Vagina (tissue), 2 donors: ENCODE data around the gene MICAL3. TPM values are rescaled to one million over a fixed set of nuclear protein-coding genes. Genes with fewer than 3 reads are reported as not detected.
"Not testable (repeated sequence)": the region's sequence is repeated elsewhere in the genome, so short reads cannot be mapped to it uniquely, and the experiment has no call there.

Experiments used
- DNase-seq, 2 donors: peaks; one replicate each; pipeline ENCODE4 v3.0.0-alpha.2; 2017; ENCODE audit errors: extremely low spot score in 2 of 2
- H3K27ac ChIP-seq: fragments of 200-600 bp; sonication (generic); one replicate; pipeline ENCODE4 v1.5.1; 2019
- H3K27me3 ChIP-seq: fragments of 200-600 bp; sonication (generic); one replicate; pipeline ENCODE4 v1.5.1; 2019
- H3K36me3 ChIP-seq, 2 donors: fragments of 200-600 bp; sonication (generic); one replicate each; pipeline ENCODE4 v1.5.1; 2017 to 2019
- H3K4me1 ChIP-seq: fragments of 200-600 bp; sonication (generic); one replicate; pipeline ENCODE4 v1.5.1; 2019
- H3K4me3 ChIP-seq, 2 donors: fragments of 200-600 bp; sonication (generic); 1 replicate in 1 of 2; 2 replicates in 1 of 2; pipeline ENCODE4 v1.5.1; 2016 to 2019
- H3K9me3 ChIP-seq: fragments of 200-600 bp; sonication (generic); one replicate; pipeline ENCODE4 v1.5.1; 2019
- POLR2A ChIP-seq, 2 donors: fragments of 450-650 bp; IDR thresholded peaks; one replicate each; pipeline ENCODE4 v1.6.1; 2017; ENCODE audit warnings: antibody characterized with exemption in 2 of 2, mild to moderate bottlenecking in 2 of 2, moderate library complexity in 2 of 2
- POLR2AphosphoS5 ChIP-seq, 2 donors: sonication (generic); formaldehyde crosslinking; IDR thresholded peaks; one replicate each; pipeline ENCODE4 v1.9.0; 2017; ENCODE audit warnings: antibody characterized with exemption in 2 of 2, mild to moderate bottlenecking in 2 of 2, low read depth in 1 of 2; ENCODE audit not compliant: insufficient read depth in 1 of 2
- intact Hi-C: fragments of 100-400 bp; cut with DNase I; formaldehyde crosslinking; loops from one replicate; pipeline ENCODE4 v1.15.1; 2023
- total RNA-seq: library from RNA; depleted of rRNA; stranded (reverse); fragments of >200 nt; gene quantifications from one replicate; pipeline ENCODE4 v1.2.3, GENCODE V29; 2016
- TF ChIP-seq, protein P1 (sequence below), 3 experiments: fragments of 450-650 bp in 2 of 3; fragments of 200-600 bp in 1 of 3; sonication (generic) in 1 of 3; IDR thresholded peaks; one replicate each; pipeline ENCODE4 v1.5.1; 2017 to 2019; ENCODE audit warnings: antibody characterized with exemption in 3 of 3, mild to moderate bottlenecking in 2 of 3, moderate library complexity in 2 of 3

The MICAL3 gene
- total RNA-seq, 1 donor from 2014 or later = 35.1 TPM

DNA sequence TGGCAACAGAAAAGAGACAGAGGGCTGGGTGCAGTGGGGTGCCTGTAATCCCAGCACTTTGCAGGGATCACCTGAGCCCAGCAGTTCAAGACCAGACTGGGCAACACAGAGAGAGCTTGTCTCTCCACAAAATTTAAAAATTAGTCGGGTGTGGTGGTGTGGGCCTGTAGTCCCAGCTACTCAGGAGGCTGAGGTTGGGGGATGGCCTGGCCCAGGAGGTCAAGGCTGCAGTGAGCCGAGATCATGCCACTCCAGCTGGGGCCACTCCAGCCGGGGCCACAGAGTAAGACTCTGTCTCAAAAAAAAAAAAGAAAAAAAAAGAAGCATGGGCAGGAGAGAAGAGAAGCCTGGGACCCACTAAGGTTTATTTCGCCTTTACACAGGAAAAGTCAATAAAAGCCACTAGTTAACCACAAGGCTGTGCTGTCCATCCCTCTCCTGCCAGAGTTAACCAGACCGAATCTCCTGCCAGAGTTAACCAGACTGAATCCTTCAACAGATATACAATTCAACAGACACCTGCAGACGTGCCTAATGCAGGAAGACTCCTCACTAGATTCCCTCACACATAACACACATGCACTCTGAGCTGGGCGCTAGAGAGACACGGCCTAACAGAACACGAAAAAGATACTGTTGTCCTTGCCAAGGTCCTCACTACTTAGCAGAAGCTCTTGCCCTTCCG lies 29.8 kb downstream of the MICAL3 start:
- H3K27ac ChIP-seq = no peak overlapping the region
- H3K36me3 ChIP-seq = no peaks in the 10 kb centered on the region
- DNase-seq = no peak
- no peaks in the 10 kb centered on the region for H3K9me3 ChIP-seq
- intact Hi-C loops = no loop called here
- TF ChIP-seq POLR2AphosphoS5 (IDR thresholded peaks at IDR 0.05; ENCODE audit: insufficient read depth in 1 of 2, low read depth in 1 of 2) (no peak), POLR2A (IDR thresholded peaks at IDR 0.05) (no peak)
- TF ChIP-seq, protein P1, sequence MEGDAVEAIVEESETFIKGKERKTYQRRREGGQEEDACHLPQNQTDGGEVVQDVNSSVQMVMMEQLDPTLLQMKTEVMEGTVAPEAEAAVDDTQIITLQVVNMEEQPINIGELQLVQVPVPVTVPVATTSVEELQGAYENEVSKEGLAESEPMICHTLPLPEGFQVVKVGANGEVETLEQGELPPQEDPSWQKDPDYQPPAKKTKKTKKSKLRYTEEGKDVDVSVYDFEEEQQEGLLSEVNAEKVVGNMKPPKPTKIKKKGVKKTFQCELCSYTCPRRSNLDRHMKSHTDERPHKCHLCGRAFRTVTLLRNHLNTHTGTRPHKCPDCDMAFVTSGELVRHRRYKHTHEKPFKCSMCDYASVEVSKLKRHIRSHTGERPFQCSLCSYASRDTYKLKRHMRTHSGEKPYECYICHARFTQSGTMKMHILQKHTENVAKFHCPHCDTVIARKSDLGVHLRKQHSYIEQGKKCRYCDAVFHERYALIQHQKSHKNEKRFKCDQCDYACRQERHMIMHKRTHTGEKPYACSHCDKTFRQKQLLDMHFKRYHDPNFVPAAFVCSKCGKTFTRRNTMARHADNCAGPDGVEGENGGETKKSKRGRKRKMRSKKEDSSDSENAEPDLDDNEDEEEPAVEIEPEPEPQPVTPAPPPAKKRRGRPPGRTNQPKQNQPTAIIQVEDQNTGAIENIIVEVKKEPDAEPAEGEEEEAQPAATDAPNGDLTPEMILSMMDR (IDR thresholded peaks at IDR 0.05) = no peak
- H3K27me3 ChIP-seq = no peaks in the 10 kb centered on the region
- no peak overlapping the region for H3K4me3 ChIP-seq
- peaks cover 42% of the 10 kb centered on the region for H3K4me1 ChIP-seq

DNA sequence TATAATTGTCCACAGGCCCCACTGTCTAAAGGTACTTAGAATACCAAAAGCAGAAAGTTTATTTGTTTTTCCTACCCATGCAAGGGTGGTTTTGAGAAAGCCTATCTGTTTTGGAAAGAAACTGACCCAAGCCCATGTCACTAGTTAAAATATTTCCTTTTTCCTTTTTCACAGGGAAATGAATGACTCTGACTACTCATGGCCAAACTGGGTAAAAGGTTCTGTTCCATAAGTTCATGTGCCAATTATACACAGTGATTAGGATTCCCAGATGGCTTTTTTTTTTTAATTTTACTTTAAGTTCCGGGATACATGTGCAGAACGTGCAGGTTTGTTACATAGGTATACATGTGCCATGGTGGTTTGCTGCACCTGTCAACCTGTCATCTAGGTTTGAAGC lies 31.4 kb downstream of the MICAL3 start:
- H3K9me3 ChIP-seq, H3K36me3 ChIP-seq, H3K27me3 ChIP-seq, intact Hi-C loops, H3K27ac ChIP-seq, H3K4me3 ChIP-seq, DNase-seq: not testable (repeated sequence)
- peaks cover 32% of the 10 kb centered on the region for H3K4me1 ChIP-seq

DNA sequence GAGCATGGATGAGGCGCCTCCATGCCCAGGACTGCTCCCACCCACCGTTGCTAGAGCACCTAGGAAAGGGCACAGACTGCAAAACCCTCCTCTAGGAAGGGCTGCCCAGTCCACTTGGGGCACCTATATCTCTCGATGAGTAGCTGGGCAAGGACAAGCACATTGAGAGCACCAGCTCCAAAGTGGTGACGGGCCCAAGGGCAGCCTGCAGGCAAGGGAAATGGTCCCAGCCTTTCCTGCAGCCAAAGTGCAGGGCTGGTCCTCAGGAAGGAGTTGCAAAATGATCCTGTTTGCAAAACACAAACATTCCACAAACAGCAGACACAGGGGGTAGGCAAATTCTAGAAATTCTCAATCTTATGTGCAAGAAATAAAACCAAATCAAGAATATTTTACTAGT lies 32.4 kb downstream of the MICAL3 start:
- H3K4me3 ChIP-seq, H3K9me3 ChIP-seq, intact Hi-C loops, DNase-seq, H3K27me3 ChIP-seq, H3K27ac ChIP-seq, H3K36me3 ChIP-seq: not testable (repeated sequence)
- peaks cover 32% of the 10 kb centered on the region for H3K4me1 ChIP-seq

- TF ChIP-seq POLR2AphosphoS5 (IDR thresholded peaks at IDR 0.05; ENCODE audit: insufficient read depth in 1 of 2, low read depth in 1 of 2) (no peak), POLR2A (IDR thresholded peaks at IDR 0.05) (no peak)
- TF ChIP-seq, protein P1 (IDR thresholded peaks at IDR 0.05) = no peak
- intact Hi-C loops = no loop called here
- H3K9me3 ChIP-seq = no peaks in the 10 kb centered on the region
- no peak overlapping the region for H3K27ac ChIP-seq
- peaks cover 32% of the 10 kb centered on the region for H3K4me1 ChIP-seq
- H3K4me3 ChIP-seq = no peak overlapping the region
- H3K36me3 ChIP-seq = no peaks in the 10 kb centered on the region
- no peak for DNase-seq
- H3K27me3 ChIP-seq = no peaks in the 10 kb centered on the region
Observed at GRCh38 chr22:17990942-17991341, 33.4 kb downstream of the MICAL3 start.

- no peak for DNase-seq
- no peak overlapping the region for H3K4me3 ChIP-seq
- TF ChIP-seq, protein P1 (IDR thresholded peaks at IDR 0.05) = no peak
- TF ChIP-seq POLR2AphosphoS5 (IDR thresholded peaks at IDR 0.05; ENCODE audit: insufficient read depth in 1 of 2, low read depth in 1 of 2) = no peak
- no peak for TF ChIP-seq POLR2A (IDR thresholded peaks at IDR 0.05)
- peaks cover 32% of the 10 kb centered on the region for H3K4me1 ChIP-seq
- H3K9me3 ChIP-seq = no peaks in the 10 kb centered on the region
- no peaks in the 10 kb centered on the region for H3K36me3 ChIP-seq
- no peak overlapping the region for H3K27ac ChIP-seq
- intact Hi-C loops = no loop called here
- H3K27me3 ChIP-seq = no peaks in the 10 kb centered on the region
Observed at GRCh38 chr22:17990147-17990546, 34.2 kb downstream of the MICAL3 start.

DNA sequence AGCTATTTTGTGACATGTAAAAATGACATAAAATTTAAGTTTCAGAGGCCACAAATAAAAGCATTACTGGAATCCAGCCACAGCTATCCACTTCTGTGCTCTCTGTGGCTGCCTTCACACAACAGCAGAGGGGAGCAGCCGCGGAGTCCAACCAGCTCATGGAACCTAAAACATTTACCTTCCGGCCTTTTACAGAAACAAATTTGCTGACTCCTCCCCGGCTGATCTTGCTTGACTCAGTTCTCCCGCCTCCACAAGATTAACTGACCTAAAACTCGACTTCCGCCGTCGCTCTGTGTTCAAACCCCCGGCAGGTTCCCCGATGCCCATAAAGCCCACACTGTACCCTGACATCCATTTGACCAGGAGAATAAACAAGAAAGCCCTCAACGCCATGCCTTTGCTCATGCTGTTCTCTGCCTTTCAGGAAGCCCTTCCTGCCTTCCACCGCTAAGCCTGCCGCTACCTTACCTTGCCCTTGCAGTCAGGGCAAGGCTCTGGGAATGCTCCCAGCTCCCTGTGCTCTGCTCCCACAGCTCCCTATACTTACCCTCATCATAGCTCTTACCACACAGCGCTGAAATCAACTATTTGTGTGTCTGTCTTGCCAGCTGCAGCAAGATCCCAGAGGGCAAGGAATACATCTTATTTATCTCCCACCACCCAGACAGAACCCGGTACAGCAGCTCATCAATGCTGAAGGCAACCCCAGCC lies 35.4 kb downstream of the MICAL3 start:
- TF ChIP-seq POLR2A (IDR thresholded peaks at IDR 0.05) (no peak), POLR2AphosphoS5 (IDR thresholded peaks at IDR 0.05; ENCODE audit: insufficient read depth in 1 of 2, low read depth in 1 of 2) (no peak)
- TF ChIP-seq, protein P1 (IDR thresholded peaks at IDR 0.05) = no peak
- Histone ChIP-seq H3K4me3 (no peak overlapping the region), H3K27ac (no peak overlapping the region), H3K27me3 (no peaks in the 10 kb centered on the region), H3K4me1 (peaks cover 28% of the 10 kb centered on the region), H3K9me3 (no peaks in the 10 kb centered on the region), H3K36me3 (no peaks in the 10 kb centered on the region)
- DNase-seq = no peak
- intact Hi-C loops = no loop called here
